Measurements from ENCODE around the gene SMAD6.

DNA sequence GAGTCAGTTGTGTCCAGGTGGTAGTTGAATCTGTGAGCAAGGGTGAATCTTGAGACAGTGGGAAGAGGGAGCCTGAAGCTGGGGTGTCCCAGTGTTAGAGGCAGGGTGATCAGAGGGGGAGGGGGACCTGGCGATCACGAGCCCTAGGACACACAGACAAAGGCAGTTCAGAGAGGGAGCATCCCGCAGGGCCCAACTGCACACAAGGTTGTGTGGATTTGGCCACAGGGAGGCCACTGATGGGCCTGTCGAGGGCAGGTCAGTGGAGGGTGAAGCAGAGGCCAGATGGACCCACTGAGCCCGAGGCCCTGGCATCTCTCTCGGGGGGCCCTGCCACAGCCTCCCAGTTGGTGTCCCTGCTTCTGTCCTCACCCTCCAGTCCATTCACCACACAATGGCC, 48.6 kb upstream of the SMAD6 start:
- TF ChIP-seq, protein P1, sequence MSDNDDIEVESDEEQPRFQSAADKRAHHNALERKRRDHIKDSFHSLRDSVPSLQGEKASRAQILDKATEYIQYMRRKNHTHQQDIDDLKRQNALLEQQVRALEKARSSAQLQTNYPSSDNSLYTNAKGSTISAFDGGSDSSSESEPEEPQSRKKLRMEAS (IDR thresholded peaks at IDR 0.05; ENCODE audit: low read depth, low read length), result no peak
- TF ChIP-seq POLR2A (IDR thresholded peaks at IDR 0.05; ENCODE audit: extremely low read depth, insufficient read length), result no peak
- TF ChIP-seq, protein P2, sequence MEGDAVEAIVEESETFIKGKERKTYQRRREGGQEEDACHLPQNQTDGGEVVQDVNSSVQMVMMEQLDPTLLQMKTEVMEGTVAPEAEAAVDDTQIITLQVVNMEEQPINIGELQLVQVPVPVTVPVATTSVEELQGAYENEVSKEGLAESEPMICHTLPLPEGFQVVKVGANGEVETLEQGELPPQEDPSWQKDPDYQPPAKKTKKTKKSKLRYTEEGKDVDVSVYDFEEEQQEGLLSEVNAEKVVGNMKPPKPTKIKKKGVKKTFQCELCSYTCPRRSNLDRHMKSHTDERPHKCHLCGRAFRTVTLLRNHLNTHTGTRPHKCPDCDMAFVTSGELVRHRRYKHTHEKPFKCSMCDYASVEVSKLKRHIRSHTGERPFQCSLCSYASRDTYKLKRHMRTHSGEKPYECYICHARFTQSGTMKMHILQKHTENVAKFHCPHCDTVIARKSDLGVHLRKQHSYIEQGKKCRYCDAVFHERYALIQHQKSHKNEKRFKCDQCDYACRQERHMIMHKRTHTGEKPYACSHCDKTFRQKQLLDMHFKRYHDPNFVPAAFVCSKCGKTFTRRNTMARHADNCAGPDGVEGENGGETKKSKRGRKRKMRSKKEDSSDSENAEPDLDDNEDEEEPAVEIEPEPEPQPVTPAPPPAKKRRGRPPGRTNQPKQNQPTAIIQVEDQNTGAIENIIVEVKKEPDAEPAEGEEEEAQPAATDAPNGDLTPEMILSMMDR (IDR thresholded peaks at IDR 0.05; ENCODE audit: low read depth, low read length), result no peak
